ENCODE measurements around the gene MON2. TPM values are rescaled to one million over a fixed set of nuclear protein-coding genes. Genes with fewer than 3 reads are reported as not detected.

Gene MON2
- total RNA-seq, 1 donor from 2014 or later = 76.6 TPM

GRCh38 chr12:62606654-62607053 is 140.0 kb downstream of the MON2 start:
- no peaks in the 10 kb centered on the region for H3K27me3 Mint-ChIP-seq (ENCODE audit: low read depth)
- H3K4me3 Mint-ChIP-seq = peak overlapping the region; percentile 78
- H3K27ac Mint-ChIP-seq = peak overlapping the region; percentile 50
- H3K36me3 Mint-ChIP-seq = no peaks in the 10 kb centered on the region
- peaks cover 43% of the 10 kb centered on the region for H3K4me1 Mint-ChIP-seq
- DNase-seq (ENCODE audit: low spot score in 2 of 2, unreplicated experiment in 2 of 2) = no peak
- no peak for TF ChIP-seq CTCF (IDR thresholded peaks at IDR 0.05; ENCODE audit: unreplicated experiment)
- H3K9me3 Mint-ChIP-seq = no peaks in the 10 kb centered on the region

- Mint-ChIP-seq H3K27me3 (ENCODE audit: low read depth) (no peaks in the 10 kb centered on the region), H3K9me3 (no peaks in the 10 kb centered on the region)
- no peak for TF ChIP-seq CTCF (IDR thresholded peaks at IDR 0.05; ENCODE audit: unreplicated experiment)
Measured at GRCh38 chr12:62613081-62613480, 146.5 kb downstream of the MON2 start.

GRCh38 chr12:62618319-62618718 is 151.7 kb downstream of the MON2 start:
- Mint-ChIP-seq H3K27ac (no peak overlapping the region), H3K4me1 (peaks cover 5% of the 10 kb centered on the region), H3K36me3 (peaks cover 5% of the 10 kb centered on the region), H3K27me3 (ENCODE audit: low read depth) (no peaks in the 10 kb centered on the region), H3K4me3 (no peak overlapping the region), H3K9me3 (no peaks in the 10 kb centered on the region)
- no peak for TF ChIP-seq CTCF (IDR thresholded peaks at IDR 0.05; ENCODE audit: unreplicated experiment)
- no peak for DNase-seq (ENCODE audit: low spot score in 2 of 2, unreplicated experiment in 2 of 2)

More at GRCh38 chr12:62613081-62613480, 146.5 kb downstream of the MON2 start:
- peaks cover 5% of the 10 kb centered on the region for H3K36me3 Mint-ChIP-seq
- peaks cover 6% of the 10 kb centered on the region for H3K4me1 Mint-ChIP-seq
- no peak for DNase-seq (ENCODE audit: low spot score in 2 of 2, unreplicated experiment in 2 of 2)
- H3K27ac Mint-ChIP-seq = no peak overlapping the region
- H3K4me3 Mint-ChIP-seq = no peak overlapping the region

- peaks cover 5% of the 10 kb centered on the region for H3K36me3 Mint-ChIP-seq
- H3K27me3 Mint-ChIP-seq (ENCODE audit: low read depth) = no peaks in the 10 kb centered on the region
- no peaks in the 10 kb centered on the region for H3K9me3 Mint-ChIP-seq
- H3K4me3 Mint-ChIP-seq = no peak overlapping the region
- no peak overlapping the region for H3K27ac Mint-ChIP-seq
- peaks cover 5% of the 10 kb centered on the region for H3K4me1 Mint-ChIP-seq
- no peak for TF ChIP-seq CTCF (IDR thresholded peaks at IDR 0.05; ENCODE audit: unreplicated experiment)
- DNase-seq (ENCODE audit: low spot score in 2 of 2, unreplicated experiment in 2 of 2) = no peak
Measured at GRCh38 chr12:62618930-62619329, 152.3 kb downstream of the MON2 start.

GRCh38 chr12:62621101-62621638 is 154.5 kb downstream of the MON2 start:
- Mint-ChIP-seq H3K4me1 (peaks cover 15% of the 10 kb centered on the region), H3K9me3 (no peaks in the 10 kb centered on the region), H3K27me3 (ENCODE audit: low read depth) (no peaks in the 10 kb centered on the region), H3K36me3 (peaks cover 3% of the 10 kb centered on the region), H3K27ac (no peak overlapping the region), H3K4me3 (no peak overlapping the region)
- no peak for TF ChIP-seq CTCF (IDR thresholded peaks at IDR 0.05; ENCODE audit: unreplicated experiment)
- no peak for DNase-seq (ENCODE audit: low spot score in 2 of 2, unreplicated experiment in 2 of 2)

- Mint-ChIP-seq H3K4me3 (no peak overlapping the region), H3K9me3 (no peaks in the 10 kb centered on the region), H3K27me3 (ENCODE audit: low read depth) (no peaks in the 10 kb centered on the region), H3K36me3 (no peaks in the 10 kb centered on the region), H3K4me1 (peaks cover 15% of the 10 kb centered on the region), H3K27ac (no peak overlapping the region)
- DNase-seq (ENCODE audit: low spot score in 2 of 2, unreplicated experiment in 2 of 2) = no peak
- no peak for TF ChIP-seq CTCF (IDR thresholded peaks at IDR 0.05; ENCODE audit: unreplicated experiment)
Measured at GRCh38 chr12:62622177-62622576, 155.6 kb downstream of the MON2 start.

All from mesothelial cell of epicardium (in vitro differentiated cells).